Measurements from ENCODE around the gene SHOC2.

- TF ChIP-seq POLR2A (IDR thresholded peaks at IDR 0.05; ENCODE audit: low read depth, low read length) (no peak), POLR2AphosphoS5 (IDR thresholded peaks at IDR 0.05; ENCODE audit: low read depth, low read length) (no peak), TAF1 (IDR thresholded peaks at IDR 0.05; ENCODE audit: borderline replicate concordance, low read depth, low read length) (no peak)
Measured at GRCh38 chr10:110989016-110989415, 69.6 kb downstream of the SHOC2 start.

Data from GM12892 (cell line).